Subcutaneous adipose tissue (tissue), 4 donors: ENCODE measurements around the gene CRYZL1. TPM values are rescaled to one million over a fixed set of nuclear protein-coding genes. Genes with fewer than 3 reads are reported as not detected.

Experiments used
- total RNA-seq, 4 donors: library from RNA; depleted of rRNA; stranded (reverse); fragments of >200 nt; gene quantifications; one replicate each; pipeline ENCODE4 v1.1.0, GENCODE V29; 2016
- TF ChIP-seq, protein P1 (sequence below): fragments of 450-650 bp; IDR thresholded peaks from one replicate; pipeline ENCODE4 v1.5.1; 2016; ENCODE audit warnings: low read depth, mild to moderate bottlenecking, control low read depth, antibody characterized with exemption, moderate library complexity

Gene CRYZL1
- total RNA-seq, 4 donors from 2014 or later: 45.9 to 85.6 (median 69.2) TPM

DNA sequence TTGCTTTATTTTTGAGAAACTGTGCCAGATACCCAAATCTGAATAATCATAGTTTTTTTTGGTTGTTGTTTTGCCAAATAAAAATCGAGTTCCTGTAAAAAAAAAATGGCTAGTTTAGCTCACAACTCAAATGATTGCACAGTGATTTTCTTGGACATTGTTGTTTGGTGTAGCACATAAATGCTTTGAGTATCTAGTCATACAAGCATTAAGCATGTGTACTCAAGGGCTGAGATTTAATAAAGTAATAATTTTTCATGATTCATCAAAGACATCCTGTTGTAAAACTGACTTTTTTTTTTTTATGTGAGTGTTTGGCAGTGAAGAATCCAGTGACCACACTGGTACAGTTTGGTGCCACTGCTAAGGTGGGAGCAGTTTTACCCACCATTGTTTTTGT, 19.6 kb upstream of the CRYZL1 start:
- TF ChIP-seq, protein P1, sequence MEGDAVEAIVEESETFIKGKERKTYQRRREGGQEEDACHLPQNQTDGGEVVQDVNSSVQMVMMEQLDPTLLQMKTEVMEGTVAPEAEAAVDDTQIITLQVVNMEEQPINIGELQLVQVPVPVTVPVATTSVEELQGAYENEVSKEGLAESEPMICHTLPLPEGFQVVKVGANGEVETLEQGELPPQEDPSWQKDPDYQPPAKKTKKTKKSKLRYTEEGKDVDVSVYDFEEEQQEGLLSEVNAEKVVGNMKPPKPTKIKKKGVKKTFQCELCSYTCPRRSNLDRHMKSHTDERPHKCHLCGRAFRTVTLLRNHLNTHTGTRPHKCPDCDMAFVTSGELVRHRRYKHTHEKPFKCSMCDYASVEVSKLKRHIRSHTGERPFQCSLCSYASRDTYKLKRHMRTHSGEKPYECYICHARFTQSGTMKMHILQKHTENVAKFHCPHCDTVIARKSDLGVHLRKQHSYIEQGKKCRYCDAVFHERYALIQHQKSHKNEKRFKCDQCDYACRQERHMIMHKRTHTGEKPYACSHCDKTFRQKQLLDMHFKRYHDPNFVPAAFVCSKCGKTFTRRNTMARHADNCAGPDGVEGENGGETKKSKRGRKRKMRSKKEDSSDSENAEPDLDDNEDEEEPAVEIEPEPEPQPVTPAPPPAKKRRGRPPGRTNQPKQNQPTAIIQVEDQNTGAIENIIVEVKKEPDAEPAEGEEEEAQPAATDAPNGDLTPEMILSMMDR: no peak

DNA sequence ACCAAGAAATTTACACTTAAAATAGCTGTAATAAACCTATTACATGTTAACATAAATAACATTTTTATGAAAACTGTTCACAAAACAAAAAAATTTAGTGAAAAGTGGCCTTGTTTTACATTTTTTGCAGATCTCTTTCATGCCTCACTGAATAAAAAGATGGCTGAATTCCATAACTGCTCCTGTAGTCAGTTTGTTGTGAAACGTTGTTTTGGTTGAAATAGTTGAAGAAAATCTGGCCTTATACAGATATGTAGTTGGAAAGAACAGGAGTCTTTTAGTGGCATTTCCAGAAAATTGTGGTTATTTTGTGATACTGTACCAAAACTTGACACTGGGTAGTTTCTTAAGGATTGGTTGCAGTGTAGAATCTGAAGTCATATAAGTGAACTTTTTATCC, 18.9 kb upstream of the CRYZL1 start:
- TF ChIP-seq, protein P1: no peak

DNA sequence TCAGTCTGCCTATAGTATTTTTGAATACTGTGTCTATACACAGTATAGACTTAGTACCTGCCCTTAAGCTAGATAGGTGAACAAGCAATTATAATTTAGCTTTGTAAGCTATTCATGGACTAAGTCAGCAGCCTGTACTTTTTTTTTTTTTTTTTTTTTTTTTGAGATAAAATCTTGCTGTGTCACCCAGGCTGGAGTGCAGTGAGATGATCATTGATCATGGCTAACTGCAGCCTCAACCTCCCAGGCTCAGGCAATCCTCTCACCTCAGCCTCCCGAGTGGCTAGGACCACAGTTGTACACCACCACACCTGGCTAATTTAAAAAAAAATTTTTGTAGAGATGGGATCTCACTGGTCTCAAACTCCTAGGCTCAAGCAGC, 18.0 kb upstream of the CRYZL1 start:
- TF ChIP-seq, protein P1: no peak

DNA sequence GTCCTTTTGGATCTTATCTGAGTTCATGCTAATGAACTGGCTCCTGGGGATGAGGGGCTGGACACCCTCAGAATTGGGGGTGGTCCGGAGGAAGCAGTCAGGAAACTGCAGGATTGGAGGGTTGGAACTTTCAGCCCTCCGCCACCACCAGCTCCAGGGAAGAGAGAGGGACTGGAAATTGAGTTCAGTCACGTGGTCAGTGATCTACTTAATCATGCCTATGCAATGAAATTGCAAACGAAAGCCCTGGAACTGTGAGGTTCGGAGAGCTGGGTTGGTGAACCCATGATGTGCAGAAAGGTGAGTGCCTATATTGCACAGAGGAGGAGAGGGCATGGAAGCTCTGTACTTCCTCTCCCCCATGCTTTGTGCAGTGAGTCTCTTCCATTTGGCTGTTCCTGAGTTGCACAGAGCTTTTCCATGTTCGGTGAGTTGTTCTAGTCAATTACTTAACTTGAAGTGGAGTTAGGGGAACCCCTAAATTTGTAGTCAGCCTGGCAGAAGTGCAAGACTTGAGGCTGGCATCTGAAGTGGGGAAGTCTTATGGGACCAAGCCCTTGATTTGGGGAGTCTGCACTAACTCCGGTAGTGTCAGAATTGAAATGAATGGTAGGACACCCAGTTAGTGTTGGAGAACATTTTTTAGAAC, 17.5 kb upstream of the CRYZL1 start:
- TF ChIP-seq, protein P1: no peak

DNA sequence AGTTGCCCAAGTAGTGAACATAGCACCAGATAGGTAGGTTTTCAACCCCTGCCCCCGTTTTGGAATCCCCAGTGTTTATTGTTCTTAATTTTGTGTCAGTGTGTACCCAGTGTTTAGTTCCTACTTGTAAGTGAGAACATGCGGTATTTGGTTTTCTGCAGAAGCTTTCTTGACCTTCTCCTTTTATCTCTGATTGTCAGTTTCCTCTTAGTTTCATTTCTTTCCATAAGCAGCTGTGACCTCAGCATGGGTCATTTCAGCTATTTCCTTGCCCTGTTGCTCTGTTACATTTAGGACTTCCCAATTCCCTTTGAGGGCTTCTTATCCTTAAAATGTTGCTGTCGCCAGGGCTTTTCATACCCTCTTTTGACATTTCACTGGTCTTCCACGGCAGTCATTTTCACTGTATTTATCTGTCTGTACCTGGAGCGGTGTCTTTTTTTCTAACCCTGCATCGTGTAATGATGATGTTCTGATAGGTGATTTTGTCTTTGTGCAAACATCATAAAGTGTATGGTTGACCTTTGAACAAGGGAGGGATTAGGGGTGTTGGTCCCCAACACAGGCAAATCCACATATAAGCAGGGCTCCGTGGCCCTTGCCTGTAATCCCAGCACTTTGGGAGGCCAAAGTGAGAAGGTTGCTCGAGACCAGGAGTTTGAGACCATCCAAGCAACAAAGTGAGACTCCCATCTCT, 15.7 kb upstream of the CRYZL1 start:
- TF ChIP-seq, protein P1: no peak

DNA sequence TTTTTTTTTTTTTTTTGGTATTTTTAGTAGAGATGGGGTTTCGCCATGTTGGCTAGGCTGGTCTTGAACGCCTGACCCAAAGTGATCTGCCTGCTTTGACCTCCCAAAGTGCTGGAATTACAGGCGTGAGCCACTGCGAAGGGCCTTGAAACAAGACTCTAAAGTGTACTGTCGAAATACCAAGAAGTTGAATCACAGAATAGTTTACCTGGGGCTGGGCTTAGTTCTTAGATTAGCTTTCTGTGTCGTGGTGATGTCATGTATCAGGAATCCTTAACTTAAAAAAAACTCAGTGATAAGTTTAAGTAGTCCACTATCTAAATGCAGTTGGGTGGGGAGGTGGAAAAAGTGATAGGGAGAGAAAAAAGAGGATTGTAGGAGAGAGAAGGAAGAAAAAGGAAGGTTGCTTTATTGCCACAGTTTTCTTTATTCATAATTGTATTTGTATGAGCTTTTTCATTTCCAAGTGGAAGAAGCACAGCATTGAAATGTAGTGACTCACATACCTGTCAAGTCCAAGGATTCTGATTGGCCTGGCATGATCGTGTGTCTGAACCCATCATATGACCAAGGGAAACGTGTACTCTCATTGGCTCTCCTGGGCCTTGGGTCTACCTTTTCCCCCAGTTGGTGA, 14.2 kb upstream of the CRYZL1 start:
- TF ChIP-seq, protein P1: no peak

DNA sequence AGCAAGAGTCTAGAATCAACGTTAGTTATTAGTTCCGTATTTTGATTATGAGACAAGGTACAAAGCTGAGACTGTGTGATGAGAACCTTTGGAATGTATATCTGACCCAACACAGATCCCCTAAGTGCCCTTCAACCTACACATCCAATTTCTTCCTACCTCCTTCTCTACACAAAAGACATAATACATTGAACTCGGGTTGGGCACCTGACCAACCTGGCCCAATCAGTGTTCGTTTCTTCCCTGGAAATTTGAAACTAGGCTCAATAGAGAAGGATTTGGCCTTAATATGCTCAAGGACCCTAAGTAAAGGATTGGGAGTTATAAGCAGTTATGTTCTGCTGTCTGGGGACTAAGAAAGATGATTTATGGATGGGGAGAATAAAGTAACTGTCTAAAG, 12.9 kb upstream of the CRYZL1 start:
- TF ChIP-seq, protein P1: no peak
